Measurements from ENCODE around the gene ACTR10.

Gene ACTR10

GRCh38 chr14:58227096-58227819 lies 27.3 kb downstream of the ACTR10 start:
- no peak for TF ChIP-seq CTCF (IDR thresholded peaks at IDR 0.05)

- TF ChIP-seq CTCF (IDR thresholded peaks at IDR 0.05): no peak
These were observed 38.6 kb downstream of the ACTR10 start for GRCh38 chr14:58238252-58239243.

- no peak for TF ChIP-seq CTCF (IDR thresholded peaks at IDR 0.05)
These were observed 39.6 kb downstream of the ACTR10 start for GRCh38 chr14:58239244-58240195.

- TF ChIP-seq CTCF (IDR thresholded peaks at IDR 0.05): no peak
These were observed 44.0 kb downstream of the ACTR10 start for GRCh38 chr14:58243790-58244555.

GRCh38 chr14:58244556-58245387 lies 44.8 kb downstream of the ACTR10 start, which contains the start of gene PSMA3:
Gene PSMA3, plus strand, starts transcription at chr14:58244843. Its CDS starts 78 bp downstream, at chr14:58244921.
- TF ChIP-seq CTCF (IDR thresholded peaks at IDR 0.05): no peak

- TF ChIP-seq CTCF (IDR thresholded peaks at IDR 0.05): no peak
These were observed 45.6 kb downstream of the ACTR10 start for GRCh38 chr14:58245562-58245961.
